Measurements from ENCODE around the gene GLI1.
A peak's percentile ranks its signal among the peaks of the same experiment; 100 is the strongest.

DNA sequence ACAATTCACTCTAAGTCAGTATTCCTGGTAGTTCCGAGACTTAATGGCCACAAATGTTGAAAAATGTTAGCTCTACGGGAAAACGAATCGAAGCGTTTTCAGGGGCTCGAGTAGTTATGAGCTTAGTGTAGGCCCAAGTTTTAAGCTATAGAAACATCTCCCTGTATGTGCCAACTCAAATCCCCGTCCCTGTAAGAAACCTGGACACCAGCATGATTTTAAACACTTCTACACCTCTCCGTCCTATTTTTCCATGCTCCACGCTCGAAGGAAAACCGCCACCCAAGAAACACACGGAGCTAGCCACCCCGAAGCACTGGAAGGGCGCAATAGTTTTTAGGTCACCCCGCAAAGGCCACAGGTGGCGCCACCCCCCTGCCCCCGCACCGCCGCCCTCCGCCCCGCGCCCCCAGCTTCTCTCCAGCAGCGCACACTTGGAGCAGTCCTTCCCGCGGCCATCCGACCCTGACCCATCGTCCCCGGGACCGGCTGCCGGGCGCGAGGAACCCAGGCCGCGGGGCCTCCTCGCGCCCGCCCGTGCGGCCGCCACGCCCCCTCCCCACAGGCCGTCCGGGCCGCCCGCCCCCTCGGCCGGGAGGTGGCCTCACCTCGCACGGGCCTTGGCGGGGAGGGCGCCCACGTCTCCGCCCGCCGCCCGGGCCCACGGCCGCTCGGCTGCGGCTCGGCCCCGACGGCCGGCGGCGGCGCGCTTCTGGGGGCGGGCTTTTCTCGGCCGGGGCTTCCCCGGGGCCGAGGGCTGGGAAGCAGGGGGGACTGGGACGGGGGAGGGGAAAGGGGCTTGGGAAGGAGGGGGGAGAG lies 29.3 kb upstream of the GLI1 start:
- TF ChIP-seq, protein P1, sequence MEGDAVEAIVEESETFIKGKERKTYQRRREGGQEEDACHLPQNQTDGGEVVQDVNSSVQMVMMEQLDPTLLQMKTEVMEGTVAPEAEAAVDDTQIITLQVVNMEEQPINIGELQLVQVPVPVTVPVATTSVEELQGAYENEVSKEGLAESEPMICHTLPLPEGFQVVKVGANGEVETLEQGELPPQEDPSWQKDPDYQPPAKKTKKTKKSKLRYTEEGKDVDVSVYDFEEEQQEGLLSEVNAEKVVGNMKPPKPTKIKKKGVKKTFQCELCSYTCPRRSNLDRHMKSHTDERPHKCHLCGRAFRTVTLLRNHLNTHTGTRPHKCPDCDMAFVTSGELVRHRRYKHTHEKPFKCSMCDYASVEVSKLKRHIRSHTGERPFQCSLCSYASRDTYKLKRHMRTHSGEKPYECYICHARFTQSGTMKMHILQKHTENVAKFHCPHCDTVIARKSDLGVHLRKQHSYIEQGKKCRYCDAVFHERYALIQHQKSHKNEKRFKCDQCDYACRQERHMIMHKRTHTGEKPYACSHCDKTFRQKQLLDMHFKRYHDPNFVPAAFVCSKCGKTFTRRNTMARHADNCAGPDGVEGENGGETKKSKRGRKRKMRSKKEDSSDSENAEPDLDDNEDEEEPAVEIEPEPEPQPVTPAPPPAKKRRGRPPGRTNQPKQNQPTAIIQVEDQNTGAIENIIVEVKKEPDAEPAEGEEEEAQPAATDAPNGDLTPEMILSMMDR (IDR thresholded peaks at IDR 0.05) = peak; percentile 23; the same call in 1 of the 3 replicates
- TF ChIP-seq RAD21 (conservative IDR thresholded peaks at IDR 0.05 in 1 of 2, IDR thresholded peaks at IDR 0.05 in 1 of 2) (peak in 1 of 2 experiments; percentile 20; a peak in 1 of 5 replicates), CEBPB (IDR thresholded peaks at IDR 0.05) (no peak), EHMT2 (IDR thresholded peaks at IDR 0.05; ENCODE audit: low read depth) (no peak), MYC (IDR thresholded peaks at IDR 0.05; ENCODE audit: borderline replicate concordance, low read length) (no peak), JUNB (IDR thresholded peaks at IDR 0.05) (no peak), POLR2A (IDR thresholded peaks at IDR 0.05; ENCODE audit: low read length) (peak; percentile 64), CHD4 (IDR thresholded peaks at IDR 0.05; ENCODE audit: borderline replicate concordance) (no peak), FOSL2 (IDR thresholded peaks at IDR 0.05) (no peak), FOSL2 (CRISPR knock-in tag; IDR thresholded peaks at IDR 0.05) (no peak)
- TF ChIP-seq, protein P2, sequence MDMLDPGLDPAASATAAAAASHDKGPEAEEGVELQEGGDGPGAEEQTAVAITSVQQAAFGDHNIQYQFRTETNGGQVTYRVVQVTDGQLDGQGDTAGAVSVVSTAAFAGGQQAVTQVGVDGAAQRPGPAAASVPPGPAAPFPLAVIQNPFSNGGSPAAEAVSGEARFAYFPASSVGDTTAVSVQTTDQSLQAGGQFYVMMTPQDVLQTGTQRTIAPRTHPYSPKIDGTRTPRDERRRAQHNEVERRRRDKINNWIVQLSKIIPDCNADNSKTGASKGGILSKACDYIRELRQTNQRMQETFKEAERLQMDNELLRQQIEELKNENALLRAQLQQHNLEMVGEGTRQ (IDR thresholded peaks at IDR 0.05) = no peak
